Measurements from ENCODE around the gene RBM6. TPM values are rescaled to one million over a fixed set of nuclear protein-coding genes. Genes with fewer than 3 reads are reported as not detected.

The RBM6 gene
- total RNA-seq, 3 donors from 2014 or later = 92.2 to 158 (median 154) TPM

DNA sequence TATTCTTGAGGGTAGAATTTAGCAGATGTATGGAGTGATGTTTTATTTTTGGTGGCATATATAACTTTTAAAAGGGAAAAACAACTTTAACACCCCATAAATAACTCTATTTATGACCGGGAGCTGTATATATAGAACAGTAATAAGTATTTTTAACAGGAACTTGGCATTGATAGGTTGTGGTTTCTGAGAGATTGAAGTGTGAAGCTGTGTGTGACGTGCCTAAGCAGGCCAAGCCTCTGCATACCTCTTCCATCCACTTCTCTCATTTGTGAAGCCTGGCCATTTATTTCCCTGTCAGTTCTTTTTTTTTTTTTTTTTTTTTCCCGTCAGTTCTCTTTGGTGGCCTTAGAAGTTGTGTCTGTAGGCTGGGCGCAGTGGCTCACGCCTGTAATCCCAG is 171.8 kb downstream of the RBM6 start:
- DNase-seq (ENCODE audit: low spot score in 2 of 2) = no peak
- TF ChIP-seq POLR2AphosphoS5 (IDR thresholded peaks at IDR 0.05) = no peak
- TF ChIP-seq, protein P1, sequence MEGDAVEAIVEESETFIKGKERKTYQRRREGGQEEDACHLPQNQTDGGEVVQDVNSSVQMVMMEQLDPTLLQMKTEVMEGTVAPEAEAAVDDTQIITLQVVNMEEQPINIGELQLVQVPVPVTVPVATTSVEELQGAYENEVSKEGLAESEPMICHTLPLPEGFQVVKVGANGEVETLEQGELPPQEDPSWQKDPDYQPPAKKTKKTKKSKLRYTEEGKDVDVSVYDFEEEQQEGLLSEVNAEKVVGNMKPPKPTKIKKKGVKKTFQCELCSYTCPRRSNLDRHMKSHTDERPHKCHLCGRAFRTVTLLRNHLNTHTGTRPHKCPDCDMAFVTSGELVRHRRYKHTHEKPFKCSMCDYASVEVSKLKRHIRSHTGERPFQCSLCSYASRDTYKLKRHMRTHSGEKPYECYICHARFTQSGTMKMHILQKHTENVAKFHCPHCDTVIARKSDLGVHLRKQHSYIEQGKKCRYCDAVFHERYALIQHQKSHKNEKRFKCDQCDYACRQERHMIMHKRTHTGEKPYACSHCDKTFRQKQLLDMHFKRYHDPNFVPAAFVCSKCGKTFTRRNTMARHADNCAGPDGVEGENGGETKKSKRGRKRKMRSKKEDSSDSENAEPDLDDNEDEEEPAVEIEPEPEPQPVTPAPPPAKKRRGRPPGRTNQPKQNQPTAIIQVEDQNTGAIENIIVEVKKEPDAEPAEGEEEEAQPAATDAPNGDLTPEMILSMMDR (IDR thresholded peaks at IDR 0.05) = no peak
- no peak for TF ChIP-seq POLR2A (IDR thresholded peaks at IDR 0.05)
- H3K9me3 ChIP-seq = no peaks in the 10 kb centered on the region
- H3K27ac ChIP-seq = no peak overlapping the region
- intact Hi-C loops (cut with DNase I; ENCODE audit: low total_unique reads) = no loop called here
- peaks cover 19% of the 10 kb centered on the region for H3K36me3 ChIP-seq
- H3K4me3 ChIP-seq = no peak overlapping the region
- H3K27me3 ChIP-seq = no peaks in the 10 kb centered on the region
- no peaks in the 10 kb centered on the region for H3K4me1 ChIP-seq

DNA sequence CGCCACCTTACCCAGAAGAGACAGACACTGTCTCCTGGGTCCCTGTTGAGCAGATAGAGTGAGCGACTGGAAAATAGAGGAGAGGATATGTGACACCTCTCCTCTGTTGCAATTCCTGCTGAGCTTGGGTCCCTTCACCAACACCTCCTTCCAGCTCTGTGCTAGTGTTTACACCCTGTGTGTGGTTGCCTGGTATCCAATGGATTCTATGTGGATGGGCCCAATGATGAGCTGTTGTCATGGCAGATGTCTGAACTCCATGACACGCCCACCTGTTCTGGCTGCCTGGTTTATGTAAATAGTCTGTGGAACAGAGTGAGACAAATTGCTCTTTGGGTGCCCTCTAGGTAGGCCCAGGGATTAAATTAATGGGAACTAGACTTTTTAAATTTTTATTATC is 172.5 kb downstream of the RBM6 start:
- no peak for DNase-seq (ENCODE audit: low spot score in 2 of 2)
- H3K27me3 ChIP-seq = no peaks in the 10 kb centered on the region
- no peak for TF ChIP-seq POLR2AphosphoS5 (IDR thresholded peaks at IDR 0.05)
- TF ChIP-seq, protein P1 (IDR thresholded peaks at IDR 0.05) = no peak
- TF ChIP-seq POLR2A (IDR thresholded peaks at IDR 0.05) = no peak
- intact Hi-C loops (cut with DNase I; ENCODE audit: low total_unique reads) = no loop called here
- no peaks in the 10 kb centered on the region for H3K9me3 ChIP-seq
- H3K27ac ChIP-seq = no peak overlapping the region
- H3K4me1 ChIP-seq = no peaks in the 10 kb centered on the region
- H3K36me3 ChIP-seq = peaks cover 19% of the 10 kb centered on the region
- no peak overlapping the region for H3K4me3 ChIP-seq

DNA sequence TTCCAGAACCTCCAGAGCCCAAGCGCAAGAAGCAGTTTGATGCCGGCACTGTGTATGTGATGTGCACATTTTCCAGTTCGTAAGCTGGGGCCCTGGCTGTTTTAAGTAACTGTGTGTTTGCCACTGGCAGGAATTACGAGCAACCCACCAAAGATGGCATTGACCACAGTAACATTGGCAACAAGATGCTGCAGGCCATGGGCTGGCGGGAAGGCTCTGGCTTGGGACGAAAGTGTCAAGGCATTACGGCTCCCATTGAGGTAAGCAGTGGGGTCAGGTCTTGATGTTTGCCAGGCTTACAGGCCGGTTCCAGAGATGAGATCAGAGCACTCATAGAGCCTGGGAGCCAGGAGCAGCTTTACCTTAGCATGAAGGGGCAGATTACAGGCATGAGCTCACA is 177.2 kb downstream of the RBM6 start:
- H3K36me3 ChIP-seq = peaks cover 8% of the 10 kb centered on the region
- no peak overlapping the region for H3K27ac ChIP-seq
- no peaks in the 10 kb centered on the region for H3K9me3 ChIP-seq
- peaks cover 0 to 4% of the 10 kb centered on the region in 2 donors for H3K4me1 ChIP-seq
- no peak for DNase-seq (ENCODE audit: low spot score in 2 of 2)
- H3K27me3 ChIP-seq = no peaks in the 10 kb centered on the region
- intact Hi-C loops (cut with DNase I; ENCODE audit: low total_unique reads) = no loop called here
- H3K4me3 ChIP-seq = no peak overlapping the region
- TF ChIP-seq POLR2AphosphoS5 (IDR thresholded peaks at IDR 0.05) (no peak), POLR2A (IDR thresholded peaks at IDR 0.05) (no peak)
- TF ChIP-seq, protein P1 (IDR thresholded peaks at IDR 0.05) = no peak

DNA sequence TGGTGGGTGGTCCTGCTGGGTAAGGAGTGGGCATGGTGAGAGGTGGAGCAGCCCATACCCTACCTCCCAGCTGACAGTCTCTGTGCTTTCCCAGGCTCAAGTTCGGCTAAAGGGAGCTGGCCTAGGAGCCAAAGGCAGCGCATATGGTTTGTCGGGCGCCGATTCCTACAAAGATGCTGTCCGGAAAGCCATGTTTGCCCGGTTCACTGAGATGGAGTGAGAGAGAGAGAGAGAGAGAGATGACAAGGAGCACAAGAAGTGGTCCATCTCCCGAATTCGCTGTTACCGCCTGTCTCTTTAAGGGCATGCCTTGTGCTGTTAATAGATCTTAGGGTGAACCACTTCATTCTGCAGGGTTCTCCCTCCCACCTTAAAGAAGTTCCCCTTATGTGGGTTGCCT is 178.3 kb downstream of the RBM6 start:
- Histone ChIP-seq H3K4me3 (no peak overlapping the region), H3K27me3 (no peaks in the 10 kb centered on the region), H3K27ac (no peak overlapping the region), H3K4me1 (peaks cover 0 to 4% of the 10 kb centered on the region in 2 donors), H3K36me3 (peaks cover 8% of the 10 kb centered on the region), H3K9me3 (no peaks in the 10 kb centered on the region)
- intact Hi-C loops (cut with DNase I; ENCODE audit: low total_unique reads) = no loop called here
- no peak for DNase-seq (ENCODE audit: low spot score in 2 of 2)
- TF ChIP-seq POLR2AphosphoS5 (IDR thresholded peaks at IDR 0.05) (no peak), POLR2A (IDR thresholded peaks at IDR 0.05) (no peak)
- TF ChIP-seq, protein P1 (IDR thresholded peaks at IDR 0.05) = no peak

DNA sequence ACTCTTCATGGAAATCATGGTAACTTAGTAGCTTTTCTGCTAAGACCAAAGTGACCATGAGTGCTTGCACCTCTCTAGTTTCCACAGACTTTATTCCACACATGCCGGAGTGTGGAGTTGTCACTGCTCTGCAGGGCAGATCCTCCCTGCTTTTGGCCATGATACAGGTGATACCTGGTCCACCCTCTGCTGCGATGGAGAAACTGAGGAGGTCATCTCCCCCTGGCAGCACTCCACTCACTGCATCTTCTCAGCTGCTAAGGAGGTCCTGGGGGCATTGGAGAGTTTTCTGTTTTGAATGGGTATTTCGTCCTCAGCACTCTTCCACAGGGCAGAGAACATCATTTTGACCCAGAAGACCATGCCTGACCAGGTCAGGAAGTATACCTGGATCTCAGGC is 179.8 kb downstream of the RBM6 start:
- no peak overlapping the region for H3K27ac ChIP-seq
- no peaks in the 10 kb centered on the region for H3K36me3 ChIP-seq
- peaks cover 7 to 13% of the 10 kb centered on the region in 2 donors for H3K4me1 ChIP-seq
- no peak for TF ChIP-seq POLR2AphosphoS5 (IDR thresholded peaks at IDR 0.05)
- TF ChIP-seq POLR2A (IDR thresholded peaks at IDR 0.05) = no peak
- TF ChIP-seq, protein P1 (IDR thresholded peaks at IDR 0.05) = no peak
- intact Hi-C loops (cut with DNase I; ENCODE audit: low total_unique reads) = loop anchor here (10.0 kb wide), 1 partner anchor 65 kb away; no protein-coding TSS in a partner anchor
- no peak overlapping the region for H3K4me3 ChIP-seq
- no peaks in the 10 kb centered on the region for H3K27me3 ChIP-seq
- H3K9me3 ChIP-seq = no peaks in the 10 kb centered on the region
- no peak for DNase-seq (ENCODE audit: low spot score in 2 of 2)
